ENCODE data around the gene MAD2L2.

The MAD2L2 gene

DNA sequence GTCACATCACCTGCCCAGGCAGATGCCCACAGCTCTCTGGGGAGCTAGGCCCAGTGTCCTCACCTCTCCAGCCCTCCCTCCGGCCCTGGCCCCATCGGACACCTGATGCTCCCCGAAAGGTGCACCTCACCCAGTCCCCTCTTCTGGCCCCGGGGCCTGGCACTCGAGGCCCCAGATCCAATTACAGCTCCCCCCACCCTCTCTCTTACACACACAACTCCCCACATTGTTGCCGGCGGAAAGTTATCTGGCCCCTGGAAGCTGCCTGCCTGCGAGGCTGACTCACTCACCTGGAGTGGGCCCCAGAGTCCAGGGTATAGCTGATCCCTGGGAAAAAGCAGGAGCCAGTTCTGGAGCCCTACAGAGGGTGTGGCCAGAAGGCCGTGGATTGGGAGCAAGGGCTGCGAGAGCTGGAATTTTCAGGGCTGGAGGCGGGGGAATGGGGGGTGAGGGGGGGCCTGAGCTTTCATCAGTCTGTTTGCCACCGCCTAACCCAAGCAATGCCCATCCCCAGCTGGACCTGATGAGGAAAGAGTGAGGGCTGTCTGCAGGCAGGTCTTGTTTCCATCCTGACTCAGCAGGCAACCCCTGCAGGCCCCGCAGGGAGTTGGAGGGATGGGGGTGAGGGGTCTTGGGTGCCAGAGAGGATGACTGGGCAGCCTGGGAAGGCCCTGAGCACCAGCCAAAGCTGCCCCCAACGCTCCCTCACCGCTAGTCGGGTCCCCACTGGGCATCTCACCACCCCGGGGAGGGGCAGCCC is 27.7 kb downstream of the MAD2L2 start:
- no peak for DNase-seq (ENCODE audit: low read depth)

DNA sequence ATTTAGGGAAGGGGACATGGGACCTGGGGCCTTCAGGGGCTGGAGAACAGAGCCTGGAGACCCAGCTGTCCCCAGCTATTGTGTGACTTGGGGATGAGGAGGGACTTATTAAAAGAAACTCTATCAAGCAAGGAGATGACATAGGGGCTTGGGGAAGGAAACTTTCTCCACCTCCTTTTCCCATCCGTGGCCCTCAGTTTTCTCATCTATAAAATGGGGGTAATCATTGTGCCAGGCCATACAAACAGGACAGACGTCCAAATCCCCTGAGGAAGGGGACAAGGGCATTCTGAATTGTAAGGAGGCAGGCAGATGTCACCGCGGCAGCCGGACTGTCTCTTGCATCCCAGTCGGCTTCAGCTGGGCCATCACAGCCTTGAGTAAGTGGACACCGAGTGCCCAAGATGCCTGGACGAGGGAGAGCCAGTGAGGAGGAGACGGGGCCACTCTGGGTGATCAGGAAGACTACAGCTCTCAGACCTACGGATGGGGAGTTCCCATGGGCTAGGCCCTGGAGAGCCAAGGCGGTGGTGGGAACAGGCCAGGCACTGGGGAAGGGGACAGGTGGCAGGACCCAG is 28.7 kb downstream of the MAD2L2 start:
- no peak for DNase-seq (ENCODE audit: low read depth)

DNA sequence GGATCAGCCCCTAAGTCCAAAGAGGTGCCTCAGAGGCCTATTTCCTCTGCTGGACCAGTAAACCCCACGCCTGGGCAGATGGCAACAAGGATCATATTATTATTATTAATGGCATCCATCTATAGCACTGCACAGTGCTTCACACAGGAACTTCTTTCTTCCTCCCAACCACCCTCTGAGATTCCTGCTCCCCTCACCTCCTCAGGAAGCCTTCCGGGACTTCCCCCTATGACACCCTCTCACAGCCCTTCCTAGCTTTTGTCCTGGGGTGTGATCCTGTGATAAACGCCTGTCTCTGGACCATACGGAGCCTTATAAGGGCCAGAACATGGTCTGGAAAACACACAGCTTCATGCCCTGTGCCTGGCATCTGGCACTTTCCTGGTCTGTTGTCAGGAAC is 29.9 kb downstream of the MAD2L2 start:
- no peak for DNase-seq (ENCODE audit: low read depth)

DNA sequence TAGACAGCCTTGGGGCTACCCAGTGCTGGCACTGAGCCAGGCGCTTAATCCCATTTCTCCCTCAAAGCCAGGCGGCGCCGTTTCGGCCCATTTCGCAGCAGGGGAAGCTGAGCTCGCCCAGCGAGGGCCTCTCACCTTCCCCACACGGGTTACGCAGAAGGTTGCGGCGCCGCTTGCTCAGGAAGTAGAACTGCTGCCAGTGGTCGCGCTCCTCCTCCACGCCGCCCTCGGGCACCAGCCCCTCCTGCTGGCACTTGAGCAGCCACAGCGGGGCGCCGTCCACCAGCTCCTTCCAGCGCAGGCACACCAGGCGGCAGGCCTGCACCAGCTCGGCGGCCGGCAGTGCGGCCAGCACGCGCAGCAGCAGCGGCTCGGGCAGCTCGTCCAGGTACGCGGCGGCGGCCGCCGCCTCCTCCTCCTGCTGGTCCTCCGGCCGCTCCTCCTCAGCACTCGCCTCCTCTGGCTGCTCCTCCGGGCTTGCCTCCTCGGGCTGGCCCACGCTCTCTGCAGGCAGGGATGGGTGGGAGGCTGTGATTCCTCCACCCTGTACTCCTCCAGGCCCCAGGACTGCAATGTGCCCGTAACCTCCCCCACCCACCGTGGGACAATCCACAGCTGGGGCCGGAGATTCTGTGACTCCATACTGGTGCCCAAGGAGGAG is 30.5 kb downstream of the MAD2L2 start:
- peak; percentile 70 for DNase-seq (ENCODE audit: low read depth)

DNA sequence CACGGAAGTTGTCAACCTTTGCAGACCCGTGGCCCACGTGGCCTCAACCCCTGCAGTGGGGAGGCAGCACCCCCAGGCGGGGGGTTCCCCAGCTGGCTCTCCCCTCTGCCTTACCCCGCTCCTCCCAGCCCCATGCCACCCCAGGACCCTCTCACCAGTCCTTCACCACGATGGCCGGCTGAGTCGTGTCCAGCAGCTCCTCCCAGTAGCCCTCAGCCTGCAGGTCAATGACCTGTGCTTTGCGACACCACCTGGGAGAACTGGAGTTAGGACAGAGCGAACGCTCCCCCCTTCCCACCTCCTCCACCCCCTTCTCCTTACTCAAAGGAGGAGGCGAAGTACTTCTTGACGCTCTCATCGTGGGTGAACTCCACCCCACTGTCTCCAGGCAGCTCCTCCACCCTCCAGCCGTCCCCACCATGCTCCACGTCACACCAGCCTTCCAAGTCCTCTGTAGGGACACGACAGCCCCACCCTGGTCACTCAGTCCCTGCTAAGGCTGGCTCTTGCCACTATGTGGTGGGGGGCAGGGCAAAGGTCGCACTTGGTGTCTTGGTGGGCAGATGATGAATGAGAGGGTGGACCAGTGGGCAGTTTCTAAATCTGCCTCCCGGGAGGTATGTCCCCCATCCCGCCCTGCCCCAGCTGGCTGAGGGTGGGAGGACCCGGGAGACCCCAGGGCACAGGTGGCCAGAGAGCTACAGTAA is 31.2 kb downstream of the MAD2L2 start:
- DNase-seq (ENCODE audit: low read depth) = no peak

DNA sequence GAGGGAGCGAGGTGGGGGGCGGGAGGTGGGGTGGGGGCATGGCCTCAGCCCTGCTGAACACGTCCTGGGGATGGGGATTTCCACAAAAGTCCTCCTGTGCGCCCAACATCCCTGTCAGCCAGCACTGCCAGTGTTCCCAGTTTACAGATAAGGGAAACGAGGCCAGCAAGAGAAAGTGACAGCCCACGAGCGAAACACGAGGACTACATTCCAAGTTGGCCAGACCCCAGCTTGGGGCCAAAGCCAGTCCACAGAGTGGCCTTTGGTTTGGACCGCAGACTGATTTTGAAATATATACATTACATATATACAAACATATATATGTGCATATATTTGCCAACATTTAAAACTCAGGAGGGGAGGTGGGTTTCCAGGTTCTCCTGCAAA is 31.7 kb downstream of the MAD2L2 start:
- no peak for DNase-seq (ENCODE audit: low read depth)

DNA sequence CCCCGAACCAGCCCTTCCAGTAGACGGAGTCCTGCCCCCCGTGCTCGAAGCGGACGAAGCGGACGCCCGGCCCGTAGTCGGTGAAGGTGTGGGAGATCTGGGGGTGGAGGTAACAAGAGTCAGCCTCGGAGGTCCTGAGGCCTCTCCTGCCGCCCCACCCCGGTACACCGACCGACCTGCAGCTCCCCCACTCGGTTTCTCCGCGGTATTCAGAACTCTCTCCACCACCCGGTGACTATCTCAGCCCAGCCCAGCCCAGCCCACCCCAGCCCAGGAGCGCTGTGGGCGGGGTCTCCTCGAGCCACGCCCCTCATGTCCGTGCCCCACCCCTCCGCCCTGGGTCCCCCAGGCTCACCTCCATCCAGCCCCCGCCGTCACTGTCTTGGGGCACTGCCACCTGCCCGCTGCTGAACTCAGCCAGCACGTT is 32.2 kb downstream of the MAD2L2 start:
- DNase-seq (ENCODE audit: low read depth) = no peak

- DNase-seq (ENCODE audit: low read depth) = no peak
These were observed 32.9 kb downstream of the MAD2L2 start for GRCh38 chr1:11648039-11648438.

- no peak for DNase-seq (ENCODE audit: low read depth)
These were observed 33.6 kb downstream of the MAD2L2 start for GRCh38 chr1:11647333-11647732.

DNA sequence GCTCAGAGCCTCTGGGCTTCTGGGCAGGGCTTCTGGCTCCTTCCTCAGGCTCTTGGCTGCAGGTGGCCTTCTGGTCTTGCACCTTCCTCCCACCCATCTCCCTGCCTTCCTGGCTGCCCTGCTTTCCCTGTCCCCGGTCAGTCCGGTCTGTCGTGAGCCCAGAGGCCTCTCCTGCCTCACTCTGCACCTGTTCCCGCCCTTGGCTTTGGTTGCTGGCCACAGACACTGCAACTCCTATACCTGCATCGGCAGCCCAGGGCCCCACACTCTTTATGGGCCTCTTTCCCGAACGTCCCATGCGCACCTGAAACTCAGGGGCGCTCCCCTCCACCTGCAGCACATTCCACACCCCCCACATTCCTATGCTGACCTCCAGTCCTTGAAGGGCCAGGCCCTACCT is 34.6 kb downstream of the MAD2L2 start:
- DNase-seq (ENCODE audit: low read depth) = no peak

GRCh38 chr1:11645670-11646265 is 35.2 kb downstream of the MAD2L2 start:
- peak; percentile 72 for DNase-seq (ENCODE audit: low read depth)

GRCh38 chr1:11645270-11645669 is 35.7 kb downstream of the MAD2L2 start:
- no peak for DNase-seq (ENCODE audit: low read depth)

DNA sequence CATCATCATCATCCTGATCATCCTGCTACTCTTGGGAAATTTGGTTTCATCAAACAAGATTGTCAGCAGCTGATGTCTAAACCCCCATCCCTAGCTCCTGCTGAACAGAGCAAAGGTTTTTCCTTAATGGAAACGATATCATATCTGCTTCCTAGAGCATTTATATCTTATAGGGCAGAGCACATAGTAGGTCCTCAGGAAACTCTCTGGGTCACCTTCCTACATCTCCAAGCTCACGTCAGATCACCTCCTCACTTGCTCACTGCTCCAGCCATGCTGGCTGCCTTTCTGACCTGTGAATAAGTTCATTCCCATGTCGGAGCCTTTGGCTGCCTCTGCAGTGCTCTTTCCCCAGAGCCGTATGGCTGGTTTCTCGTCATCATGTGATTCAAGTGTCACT is 37.2 kb downstream of the MAD2L2 start:
- no peak for DNase-seq (ENCODE audit: low read depth)

- peak; percentile 63 for DNase-seq (ENCODE audit: low read depth)
These were observed 38.4 kb downstream of the MAD2L2 start for GRCh38 chr1:11642418-11643017.

- DNase-seq (ENCODE audit: low read depth) = no peak
These were observed 39.1 kb downstream of the MAD2L2 start for GRCh38 chr1:11641776-11642305.

DNA sequence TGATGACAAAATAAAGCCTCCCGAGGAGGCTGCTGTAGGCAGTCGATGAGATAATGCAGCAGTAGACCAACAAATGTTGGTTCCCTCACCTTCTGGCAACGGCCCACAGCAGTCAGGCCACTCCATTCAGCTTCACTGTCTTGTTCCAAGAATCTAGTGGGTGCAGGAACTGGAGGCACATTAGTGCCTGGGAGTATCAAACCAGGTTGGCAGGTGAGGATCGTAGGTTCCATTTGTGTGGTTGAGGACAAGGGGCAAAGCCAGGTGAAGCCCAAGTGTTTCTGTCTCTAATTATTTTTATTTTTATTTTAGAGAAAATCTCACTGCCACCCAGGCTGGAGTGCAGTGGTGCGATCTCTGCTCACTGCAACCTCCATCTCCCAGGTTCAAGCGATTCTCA is 40.0 kb downstream of the MAD2L2 start:
- DNase-seq (ENCODE audit: low read depth) = no peak

- DNase-seq (ENCODE audit: low read depth) = no peak
These were observed 40.8 kb downstream of the MAD2L2 start for GRCh38 chr1:11640101-11640500.

DNA sequence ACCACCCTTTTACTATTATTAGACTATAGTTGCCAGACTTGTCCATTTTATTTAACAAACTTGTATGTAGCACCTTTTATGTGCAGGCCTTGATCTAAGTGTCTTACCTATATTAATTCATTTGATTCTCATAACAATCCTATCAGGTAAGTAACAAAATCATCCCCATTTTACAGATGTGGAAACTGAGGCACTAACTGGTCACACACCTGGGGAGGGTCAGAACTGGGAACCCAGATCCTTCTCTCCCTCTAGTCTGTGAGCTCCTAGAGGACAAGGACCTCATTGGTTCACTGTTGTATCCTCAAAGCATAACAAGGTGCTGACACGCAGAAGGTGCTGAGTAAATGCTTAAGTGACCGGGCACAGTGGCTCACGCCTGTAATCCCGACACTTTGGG is 41.6 kb downstream of the MAD2L2 start:
- DNase-seq (ENCODE audit: low read depth) = no peak

GRCh38 chr1:11638121-11638520 is 42.8 kb downstream of the MAD2L2 start:
- DNase-seq (ENCODE audit: low read depth) = no peak

GRCh38 chr1:11634365-11635192 is 46.4 kb downstream of the MAD2L2 start:
- no peak for DNase-seq (ENCODE audit: low read depth)

All from activated gamma-delta T cell treated with anti-CD3 and anti-CD28 coated beads, Interleukin-2, amount 50 U/mL, for 16 hours (primary cell).